ENCODE results near the gene GALNS.

GRCh38 chr16:88885693-88886280 lies 29.0 kb upstream of the GALNS start:
- TF ChIP-seq POLR2A (IDR thresholded peaks at IDR 0.05): no peak
- TF ChIP-seq CTCF (IDR thresholded peaks at IDR 0.05): no peak

All from adrenal gland (tissue), 5 donors.